Sigmoid colon (tissue), 3 donors: ENCODE measurements around the gene GGACT.

Source experiments
- POLR2A ChIP-seq, 2 donors: fragments of 450-650 bp; IDR thresholded peaks; one replicate each; pipeline ENCODE4 v1.6.1; 2016; ENCODE audit warnings: antibody characterized with exemption in 2 of 2, mild to moderate bottlenecking in 2 of 2, moderate library complexity in 2 of 2
- TF ChIP-seq, protein P1 (sequence below), 4 experiments: fragments of 450-650 bp in 3 of 4; fragments of 200-600 bp in 1 of 4; IDR thresholded peaks; one replicate each; pipeline ENCODE4 v1.5.1; 2016 to 2019; ENCODE audit warnings: antibody characterized with exemption in 4 of 4, mild to moderate bottlenecking in 3 of 4, moderate library complexity in 2 of 4

DNA sequence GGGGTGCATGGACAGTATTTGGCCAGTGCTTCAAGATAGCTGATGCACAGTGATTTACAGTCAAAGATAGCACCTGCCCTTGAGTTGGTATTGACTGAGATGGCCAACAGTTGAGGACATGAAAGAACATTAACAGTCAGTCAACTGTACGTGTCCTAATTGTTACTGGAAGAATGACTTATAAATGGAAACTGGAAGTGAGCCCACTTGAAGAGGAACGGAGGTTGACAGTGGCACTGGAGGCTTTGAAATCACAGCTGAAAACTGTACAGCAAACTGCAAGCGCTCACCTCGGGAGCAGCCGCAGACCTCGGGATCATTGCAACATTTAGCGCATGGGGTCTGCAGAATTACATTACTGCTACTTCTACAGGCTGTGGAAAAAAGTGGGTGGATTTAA lies 77.1 kb downstream of the GGACT start:
- TF ChIP-seq, protein P1, sequence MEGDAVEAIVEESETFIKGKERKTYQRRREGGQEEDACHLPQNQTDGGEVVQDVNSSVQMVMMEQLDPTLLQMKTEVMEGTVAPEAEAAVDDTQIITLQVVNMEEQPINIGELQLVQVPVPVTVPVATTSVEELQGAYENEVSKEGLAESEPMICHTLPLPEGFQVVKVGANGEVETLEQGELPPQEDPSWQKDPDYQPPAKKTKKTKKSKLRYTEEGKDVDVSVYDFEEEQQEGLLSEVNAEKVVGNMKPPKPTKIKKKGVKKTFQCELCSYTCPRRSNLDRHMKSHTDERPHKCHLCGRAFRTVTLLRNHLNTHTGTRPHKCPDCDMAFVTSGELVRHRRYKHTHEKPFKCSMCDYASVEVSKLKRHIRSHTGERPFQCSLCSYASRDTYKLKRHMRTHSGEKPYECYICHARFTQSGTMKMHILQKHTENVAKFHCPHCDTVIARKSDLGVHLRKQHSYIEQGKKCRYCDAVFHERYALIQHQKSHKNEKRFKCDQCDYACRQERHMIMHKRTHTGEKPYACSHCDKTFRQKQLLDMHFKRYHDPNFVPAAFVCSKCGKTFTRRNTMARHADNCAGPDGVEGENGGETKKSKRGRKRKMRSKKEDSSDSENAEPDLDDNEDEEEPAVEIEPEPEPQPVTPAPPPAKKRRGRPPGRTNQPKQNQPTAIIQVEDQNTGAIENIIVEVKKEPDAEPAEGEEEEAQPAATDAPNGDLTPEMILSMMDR (IDR thresholded peaks at IDR 0.05) = no peak
- TF ChIP-seq POLR2A (IDR thresholded peaks at IDR 0.05) = no peak
